ENCODE measurements around the gene FLNA. TPM values are rescaled to one million over a fixed set of nuclear protein-coding genes. Genes with fewer than 3 reads are reported as not detected.

The FLNA gene
- total RNA-seq, 2 donors from 2014 or later = 124 to 773 TPM

DNA sequence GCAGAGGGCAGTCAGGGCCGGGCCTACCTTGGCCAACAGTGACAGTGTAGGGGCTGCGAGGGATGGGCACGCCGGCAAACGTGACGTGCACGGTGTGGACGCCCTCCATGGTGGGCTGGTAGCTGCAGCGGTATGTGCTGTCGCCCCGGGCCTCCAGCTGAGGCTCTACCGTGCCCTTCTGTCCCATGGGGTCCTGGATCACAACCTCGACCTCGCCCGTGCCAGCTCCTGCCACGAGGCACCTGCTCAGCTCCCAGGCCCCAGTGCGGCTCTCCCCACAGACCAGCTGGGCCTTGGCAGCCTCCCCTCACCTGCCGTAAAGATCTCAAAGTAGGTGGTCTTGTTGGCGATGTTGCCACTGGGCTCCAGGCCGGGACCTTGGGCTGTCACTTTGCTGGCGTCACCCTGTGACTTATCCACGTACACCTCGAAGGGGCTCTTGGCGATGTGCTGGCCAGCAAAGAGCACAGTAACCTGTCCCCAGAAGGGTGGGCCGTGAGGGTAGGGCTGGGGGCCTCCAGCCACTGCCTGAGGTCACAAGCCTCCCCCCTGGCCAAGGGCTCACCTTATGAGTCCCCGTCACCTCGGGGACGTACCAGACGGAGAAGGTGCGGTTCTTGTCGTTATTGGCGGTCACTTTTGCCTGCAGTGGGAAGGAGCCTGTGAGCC, 8.3 kb downstream of the FLNA start:
- H3K4me1 ChIP-seq = no peaks in the 10 kb centered on the region
- no peak for DNase-seq
- no peak overlapping the region for H3K4me3 ChIP-seq
- TF ChIP-seq, protein P1, sequence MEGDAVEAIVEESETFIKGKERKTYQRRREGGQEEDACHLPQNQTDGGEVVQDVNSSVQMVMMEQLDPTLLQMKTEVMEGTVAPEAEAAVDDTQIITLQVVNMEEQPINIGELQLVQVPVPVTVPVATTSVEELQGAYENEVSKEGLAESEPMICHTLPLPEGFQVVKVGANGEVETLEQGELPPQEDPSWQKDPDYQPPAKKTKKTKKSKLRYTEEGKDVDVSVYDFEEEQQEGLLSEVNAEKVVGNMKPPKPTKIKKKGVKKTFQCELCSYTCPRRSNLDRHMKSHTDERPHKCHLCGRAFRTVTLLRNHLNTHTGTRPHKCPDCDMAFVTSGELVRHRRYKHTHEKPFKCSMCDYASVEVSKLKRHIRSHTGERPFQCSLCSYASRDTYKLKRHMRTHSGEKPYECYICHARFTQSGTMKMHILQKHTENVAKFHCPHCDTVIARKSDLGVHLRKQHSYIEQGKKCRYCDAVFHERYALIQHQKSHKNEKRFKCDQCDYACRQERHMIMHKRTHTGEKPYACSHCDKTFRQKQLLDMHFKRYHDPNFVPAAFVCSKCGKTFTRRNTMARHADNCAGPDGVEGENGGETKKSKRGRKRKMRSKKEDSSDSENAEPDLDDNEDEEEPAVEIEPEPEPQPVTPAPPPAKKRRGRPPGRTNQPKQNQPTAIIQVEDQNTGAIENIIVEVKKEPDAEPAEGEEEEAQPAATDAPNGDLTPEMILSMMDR (IDR thresholded peaks at IDR 0.05) = no peak
- no peak overlapping the region for H3K27ac ChIP-seq
- H3K27me3 ChIP-seq = no peaks in the 10 kb centered on the region
- H3K36me3 ChIP-seq = no peaks in the 10 kb centered on the region
- H3K9ac ChIP-seq (ENCODE audit: low read depth in 2 of 2, low read length in 2 of 2) = no peak overlapping the region
- intact Hi-C loops (cut with DNase I) = no loop called here
- no peaks in the 10 kb centered on the region for H3K9me3 ChIP-seq

DNA sequence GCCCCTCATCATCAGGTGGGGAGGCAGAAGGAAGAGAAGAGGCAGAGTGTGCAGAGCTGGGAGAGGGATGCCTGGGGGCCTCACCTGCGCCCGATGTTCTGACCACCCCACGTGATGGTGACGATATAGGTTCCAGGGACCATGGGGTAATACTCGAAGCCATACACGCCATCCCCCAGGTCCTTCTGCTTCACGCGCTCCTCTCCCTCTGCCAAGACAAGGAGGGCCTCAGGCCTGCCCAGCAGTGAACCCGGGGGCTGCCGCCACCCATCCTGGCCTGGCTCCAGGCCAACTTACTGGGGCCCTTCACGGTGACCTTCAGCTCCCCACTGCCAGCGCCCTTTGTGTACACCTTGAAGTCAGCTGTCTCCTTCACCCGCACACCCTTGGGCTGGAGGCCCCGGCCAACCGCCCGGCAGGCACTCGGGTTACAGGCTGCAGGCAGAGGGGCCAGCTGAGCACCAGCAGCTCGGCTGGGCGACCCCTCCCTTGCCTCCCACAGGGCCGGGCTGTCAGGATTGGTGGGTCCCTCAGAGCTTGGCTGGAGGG, 9.3 kb downstream of the FLNA start:
- TF ChIP-seq, protein P1 (IDR thresholded peaks at IDR 0.05) = no peak
- H3K27ac ChIP-seq = no peak overlapping the region
- no peak overlapping the region for H3K4me3 ChIP-seq
- no peaks in the 10 kb centered on the region for H3K4me1 ChIP-seq
- no peaks in the 10 kb centered on the region for H3K36me3 ChIP-seq
- H3K9ac ChIP-seq (ENCODE audit: low read depth in 2 of 2, low read length in 2 of 2) = no peak overlapping the region
- intact Hi-C loops (cut with DNase I) = no loop called here
- H3K9me3 ChIP-seq = no peaks in the 10 kb centered on the region
- H3K27me3 ChIP-seq = no peaks in the 10 kb centered on the region
- DNase-seq = no peak

DNA sequence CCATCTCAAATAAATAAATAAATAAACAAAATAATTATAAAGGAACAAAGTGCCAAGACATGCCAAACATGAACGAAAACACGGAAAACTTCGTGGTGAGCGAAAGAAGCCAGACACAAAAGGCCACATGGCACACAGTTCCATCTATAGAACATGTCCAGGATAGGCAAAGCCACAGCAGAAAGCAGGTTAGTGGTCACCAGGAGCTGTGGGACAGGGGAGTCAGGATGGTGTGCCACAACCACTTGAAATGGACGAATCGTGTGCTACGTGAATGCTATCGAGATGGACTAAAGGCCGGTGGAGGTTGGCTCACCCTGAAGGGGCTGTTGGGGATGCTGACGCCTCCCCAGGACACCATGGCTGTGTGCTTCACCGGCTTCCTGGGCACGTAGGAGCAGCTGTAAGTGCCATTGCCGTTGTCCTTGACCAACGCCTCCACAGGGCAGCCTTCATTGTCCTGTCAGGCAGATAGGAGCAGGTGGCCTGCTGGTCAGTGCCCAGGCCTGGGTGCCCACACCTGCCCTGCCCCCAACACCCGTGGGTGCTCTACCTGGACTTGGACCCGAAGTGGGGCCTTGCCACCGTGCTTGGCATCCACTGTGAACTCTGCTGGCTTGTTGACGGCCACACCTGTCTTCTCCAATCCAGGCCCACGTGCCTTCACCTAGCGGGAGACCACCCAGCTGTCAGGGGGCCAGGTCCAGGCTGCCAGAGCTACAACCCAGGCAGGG, 10.6 kb downstream of the FLNA start:
- no peak overlapping the region for H3K4me3 ChIP-seq
- H3K4me1 ChIP-seq = no peaks in the 10 kb centered on the region
- no peaks in the 10 kb centered on the region for H3K27me3 ChIP-seq
- intact Hi-C loops (cut with DNase I) = no loop called here
- no peaks in the 10 kb centered on the region for H3K36me3 ChIP-seq
- TF ChIP-seq, protein P1 (IDR thresholded peaks at IDR 0.05) = no peak
- DNase-seq = no peak
- no peaks in the 10 kb centered on the region for H3K9me3 ChIP-seq
- H3K9ac ChIP-seq (ENCODE audit: low read depth in 2 of 2, low read length in 2 of 2) = no peak overlapping the region
- H3K27ac ChIP-seq = no peak overlapping the region

DNA sequence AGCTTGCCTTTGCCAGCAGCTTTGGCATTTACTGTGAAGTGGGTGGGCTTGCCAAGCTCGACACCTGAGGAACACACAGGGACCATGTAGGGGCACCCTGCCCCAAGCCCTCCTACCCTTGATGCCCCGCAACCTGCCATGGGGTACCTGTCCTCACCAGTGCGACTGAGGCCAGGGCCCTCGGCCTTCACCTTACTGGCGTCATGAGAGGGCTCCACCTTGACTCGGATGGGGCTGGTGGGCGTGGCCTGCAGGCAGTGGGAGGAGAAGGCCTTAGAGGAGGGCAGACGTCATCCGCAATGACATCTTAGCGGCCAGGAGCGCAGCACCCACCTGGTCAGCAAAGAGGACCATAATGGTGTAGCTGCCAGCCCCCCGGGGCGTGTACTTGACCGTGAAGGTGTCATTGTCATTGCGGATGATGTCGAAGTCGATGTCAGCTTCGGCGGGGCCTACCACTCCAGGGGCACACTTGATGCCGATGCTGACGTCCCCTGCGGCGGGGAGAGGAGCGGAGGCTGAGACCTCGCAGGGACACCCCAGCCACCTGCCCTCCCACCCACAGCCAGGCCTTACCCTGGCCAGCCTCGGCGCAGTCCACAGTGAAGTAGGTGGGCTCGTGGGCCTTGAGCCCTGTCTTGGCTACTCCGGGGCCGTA, 12.2 kb downstream of the FLNA start:
- no peak for DNase-seq
- H3K9me3 ChIP-seq = no peaks in the 10 kb centered on the region
- intact Hi-C loops (cut with DNase I) = no loop called here
- no peak overlapping the region for H3K4me3 ChIP-seq
- H3K27ac ChIP-seq = no peak overlapping the region
- H3K9ac ChIP-seq (ENCODE audit: low read depth in 2 of 2, low read length in 2 of 2) = no peak overlapping the region
- TF ChIP-seq, protein P1 (IDR thresholded peaks at IDR 0.05) = no peak
- no peaks in the 10 kb centered on the region for H3K27me3 ChIP-seq
- H3K36me3 ChIP-seq = no peaks in the 10 kb centered on the region
- H3K4me1 ChIP-seq = no peaks in the 10 kb centered on the region

DNA sequence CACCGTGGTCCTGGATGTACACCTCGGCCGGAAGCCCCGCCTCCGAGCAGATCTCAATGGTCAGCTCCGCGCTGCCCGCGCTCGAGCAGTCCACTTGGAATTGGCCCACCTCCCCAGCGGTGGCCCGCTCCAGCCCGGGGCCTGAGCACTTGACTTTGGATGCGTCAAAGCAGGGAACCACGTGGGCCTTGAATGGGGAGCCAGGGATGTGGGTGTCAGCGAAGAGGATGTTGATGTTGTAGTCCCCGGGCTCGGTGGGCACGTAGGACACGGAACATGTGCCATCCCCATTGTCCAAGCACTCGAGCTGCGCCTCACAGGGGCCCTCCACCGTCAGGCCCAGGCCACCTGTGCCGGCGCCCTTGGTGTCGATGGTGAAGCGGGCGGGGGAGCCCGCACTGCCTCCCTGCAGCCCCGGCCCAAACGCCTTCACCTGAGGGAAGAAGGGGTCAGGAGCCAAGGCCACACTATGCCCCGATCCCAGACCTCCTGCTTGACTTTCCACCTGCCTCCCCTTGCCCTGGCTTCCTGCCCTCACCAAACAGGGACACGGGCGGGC, 14.2 kb downstream of the FLNA start:
- Histone ChIP-seq H3K4me3 (no peak overlapping the region), H3K36me3 (no peaks in the 10 kb centered on the region), H3K27ac (no peak overlapping the region), H3K9ac (ENCODE audit: low read depth in 2 of 2, low read length in 2 of 2) (no peak overlapping the region), H3K9me3 (no peaks in the 10 kb centered on the region), H3K4me1 (no peaks in the 10 kb centered on the region), H3K27me3 (no peaks in the 10 kb centered on the region)
- intact Hi-C loops (cut with DNase I) = no loop called here
- DNase-seq = no peak
- TF ChIP-seq, protein P1 (IDR thresholded peaks at IDR 0.05) = no peak
